Activated CD4-positive, CD25-positive, alpha-beta regulatory T cell treated with anti-CD3 and anti-CD28 coated beads, Interleukin-2, amount 50 U/mL, for 16 hours (primary cell): Measurements from ENCODE around the gene DECR2.
"Not testable (repeated sequence)": the region's sequence is repeated elsewhere in the genome, so short reads cannot be mapped to it uniquely, and the experiment has no call there.

Experiments
- DNase-seq: peaks from one replicate; pipeline ENCODE4 v3.0.0-alpha.2; 2020; ENCODE audit warnings: low read depth, low spot score

DECR2 gene

GRCh38 chr16:367333-367903 lies 34.3 kb upstream of the DECR2 start:
- no peak for DNase-seq

DNA sequence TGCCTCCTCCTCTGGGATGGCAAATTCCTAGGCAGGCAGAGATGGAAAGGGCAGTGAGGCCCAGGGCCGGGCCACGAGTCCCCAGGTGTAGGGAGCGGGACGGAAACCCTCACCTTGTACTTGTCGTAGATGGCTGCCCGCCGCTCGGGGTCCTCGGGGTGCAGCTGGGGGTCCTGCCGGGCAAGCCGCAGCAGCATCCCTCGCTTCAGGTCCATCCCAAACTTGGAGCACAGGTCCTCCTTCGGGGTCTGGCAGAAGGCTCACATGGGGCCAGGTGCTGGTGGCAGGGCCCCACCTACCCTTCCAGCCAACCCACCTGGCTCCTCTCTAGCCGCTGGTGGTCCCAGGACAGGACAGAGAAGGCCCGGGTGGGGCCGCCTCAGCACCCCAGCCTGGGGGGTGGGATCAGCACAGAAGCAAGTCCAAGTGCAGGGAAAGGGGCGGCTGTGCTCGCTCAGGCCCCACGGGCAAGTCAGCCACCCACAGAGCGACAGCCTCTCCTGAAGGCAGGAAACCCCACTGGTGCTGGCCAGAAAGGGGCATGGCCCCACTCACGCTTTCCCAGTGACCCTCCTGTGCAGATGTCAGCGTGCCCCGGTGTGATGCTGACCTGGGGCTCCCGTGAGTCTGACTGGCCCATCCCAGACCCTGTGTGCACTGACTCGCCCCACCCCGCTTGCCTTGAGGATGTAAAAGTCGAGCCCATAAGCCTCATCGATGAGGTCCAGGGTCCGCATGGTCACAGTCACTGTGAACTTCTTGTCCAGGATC lies 33.1 kb upstream of the DECR2 start:
- no peak for DNase-seq

GRCh38 chr16:369275-369865 lies 32.3 kb upstream of the DECR2 start:
- no peak for DNase-seq

GRCh38 chr16:369866-370436 lies 31.7 kb upstream of the DECR2 start:
- DNase-seq, result no peak

- peak; percentile 81 for DNase-seq
These were observed 31.2 kb upstream of the DECR2 start, which contains the start of gene MRPL28 for GRCh38 chr16:370443-370842. Gene MRPL28, minus strand, starts transcription at chr16:370538. Its CDS starts 320 bp downstream, at chr16:370218.

DNA sequence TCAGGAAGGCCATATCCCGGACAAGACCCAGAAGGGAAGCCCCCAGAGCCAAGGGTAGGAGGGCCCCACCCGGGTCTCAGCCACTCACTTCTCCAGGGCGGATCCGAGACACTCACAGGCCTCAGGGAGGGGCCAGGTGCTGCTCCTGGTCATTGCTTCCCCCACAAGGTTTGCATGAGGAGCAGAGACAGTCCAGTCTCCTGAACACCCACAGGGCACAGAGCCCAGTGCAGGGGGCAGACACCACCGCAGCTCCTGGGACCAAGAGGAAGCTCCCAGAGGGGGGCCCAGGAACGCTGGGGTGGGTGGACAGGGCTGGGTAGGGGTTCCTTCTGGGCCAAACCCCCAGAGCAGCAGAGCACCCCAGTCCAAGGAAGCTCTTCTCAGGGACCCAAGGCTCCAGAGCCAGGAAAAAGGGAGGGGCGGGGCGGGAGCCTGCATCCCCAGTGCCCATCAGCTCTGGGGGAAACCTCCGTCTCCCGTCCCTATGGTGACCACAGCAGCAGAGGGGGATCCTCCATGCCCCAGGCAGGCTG lies 30.6 kb upstream of the DECR2 start:
- DNase-seq, result no peak

DNA sequence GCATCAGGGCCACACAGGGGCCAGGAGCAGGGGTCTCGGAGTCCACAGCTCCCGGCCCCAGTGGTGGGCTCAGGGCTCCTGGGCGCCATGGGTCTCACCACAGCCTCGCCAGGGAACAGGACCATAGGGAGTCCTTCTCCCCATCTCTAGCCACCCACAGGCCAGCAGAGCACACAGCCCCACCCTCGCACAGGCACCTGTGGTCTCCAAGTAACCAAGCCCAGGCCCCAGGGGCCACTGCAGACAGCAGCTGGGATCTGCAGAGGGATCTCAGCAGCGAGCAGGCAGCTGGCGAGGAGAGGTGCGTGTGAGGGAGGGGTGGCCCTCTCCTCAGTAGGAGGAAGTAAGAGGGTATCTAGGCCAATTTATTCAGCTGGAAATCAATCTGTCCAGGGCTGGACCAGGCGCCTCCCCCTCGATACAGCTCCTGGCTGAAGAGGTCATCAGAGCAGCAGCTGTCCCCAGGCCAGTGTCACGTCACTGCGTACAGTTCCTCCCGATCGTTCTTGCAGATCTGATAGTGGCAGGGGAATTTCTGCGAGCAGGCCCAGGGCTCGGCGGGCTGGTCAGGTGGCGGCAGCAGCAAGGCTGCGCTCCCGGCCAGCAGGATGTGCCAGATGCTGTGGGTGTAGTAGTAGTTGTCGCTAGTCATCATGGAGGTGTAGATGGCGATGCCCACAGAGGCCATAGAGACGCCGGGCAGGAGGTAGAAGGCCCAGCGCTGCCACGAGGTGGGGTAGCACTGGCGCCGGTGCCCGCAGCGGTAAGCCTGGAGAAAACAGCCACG lies 30.0 kb upstream of the DECR2 start:
- DNase-seq, result no peak

DNA sequence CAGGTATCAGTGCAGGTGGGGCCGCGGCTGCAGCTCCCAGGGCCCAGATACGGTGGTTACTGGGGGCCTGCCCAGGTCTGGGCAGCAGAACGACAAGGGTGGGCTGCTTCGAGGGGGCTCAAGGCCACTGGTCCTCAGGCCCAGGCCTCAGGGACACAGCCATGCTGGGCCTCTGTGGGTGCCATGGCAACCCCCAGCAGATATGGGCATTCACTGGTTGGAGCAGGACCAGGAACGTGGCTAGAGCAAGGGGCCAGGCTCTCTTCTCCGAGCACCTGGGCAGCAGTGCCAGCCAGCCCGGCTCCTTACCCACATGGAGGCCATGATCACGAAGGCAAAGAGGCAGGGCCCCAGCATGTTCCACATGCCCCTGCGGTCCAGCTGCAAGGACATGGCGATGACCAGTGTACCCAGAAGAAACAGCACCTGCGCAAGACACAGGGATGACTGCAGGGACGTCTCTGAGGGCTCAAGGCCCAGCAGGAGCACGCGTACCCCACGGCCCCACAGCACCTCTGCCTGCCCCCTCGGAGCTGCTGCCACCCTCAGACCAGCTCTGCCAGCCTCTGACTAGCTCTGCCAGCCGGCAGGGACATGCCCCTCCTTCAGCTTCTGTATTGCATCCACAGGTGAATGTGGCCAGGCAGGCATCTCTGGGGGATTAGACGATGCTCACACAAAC lies 29.2 kb upstream of the DECR2 start:
- no peak for DNase-seq

DNA sequence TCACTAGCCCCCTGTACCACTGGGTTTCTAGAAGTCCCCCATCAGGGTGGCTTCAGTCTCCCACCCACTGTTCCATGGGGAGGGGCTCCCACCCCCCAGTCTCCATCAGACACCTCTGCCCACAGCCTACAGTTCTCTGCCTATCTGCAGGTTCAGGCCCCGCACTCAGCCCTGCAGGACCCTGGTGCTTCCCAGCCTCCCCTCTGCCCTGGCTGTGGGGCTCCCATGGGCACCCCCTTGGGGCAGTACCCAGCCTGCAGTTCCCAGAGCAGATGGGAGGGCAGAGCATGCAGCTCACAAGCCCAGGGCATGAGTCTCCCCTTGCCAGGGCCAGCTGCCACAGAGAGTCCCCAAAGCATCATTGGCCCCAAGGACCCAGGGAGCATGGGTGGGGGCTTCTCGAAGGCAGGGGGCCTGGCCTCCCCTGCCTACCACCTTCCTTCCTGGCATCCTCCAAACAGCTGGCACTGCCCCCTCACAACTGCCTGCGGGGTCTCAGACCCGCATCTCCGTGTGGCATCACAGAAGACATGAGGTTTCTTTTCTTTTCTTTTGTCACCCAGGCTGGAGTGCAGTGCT lies 28.6 kb upstream of the DECR2 start:
- no peak for DNase-seq

DNA sequence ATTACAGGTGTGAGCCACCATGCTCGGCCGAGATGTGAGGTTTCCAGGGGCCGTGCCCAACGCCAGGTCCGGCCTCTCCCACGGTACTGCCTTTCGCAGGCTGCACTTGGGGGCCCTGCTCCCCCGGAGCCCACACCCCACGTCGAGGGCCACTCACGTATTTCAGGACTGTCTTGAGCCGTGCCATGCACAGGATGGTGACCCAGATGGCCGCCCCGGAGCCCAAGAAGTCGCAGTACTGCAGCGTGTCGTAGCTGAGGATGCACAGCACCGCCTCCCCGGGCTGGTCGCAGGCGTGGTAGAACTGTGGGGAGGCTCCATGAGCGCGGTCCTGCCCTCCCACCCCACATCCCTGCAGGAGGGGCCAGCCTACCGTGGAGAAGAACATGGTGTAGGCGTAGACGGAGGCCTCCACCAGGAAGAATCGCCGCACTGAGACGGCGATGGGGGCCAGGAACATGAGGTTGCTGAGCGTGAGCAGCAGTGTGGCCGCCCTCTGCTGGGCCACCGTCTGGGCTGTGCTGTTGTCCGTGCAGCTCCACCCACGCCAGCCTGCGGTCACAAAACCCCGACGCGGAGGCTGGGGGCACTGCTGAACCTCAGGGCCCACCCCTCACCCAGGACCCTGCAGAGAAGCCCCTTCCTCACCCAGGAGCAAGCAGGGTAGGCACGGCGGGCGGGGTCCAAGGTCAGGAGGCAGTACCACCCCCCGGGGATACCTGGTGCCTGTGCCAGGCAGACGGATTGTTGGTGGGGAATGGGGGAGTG lies 27.7 kb upstream of the DECR2 start:
- no peak for DNase-seq

DNA sequence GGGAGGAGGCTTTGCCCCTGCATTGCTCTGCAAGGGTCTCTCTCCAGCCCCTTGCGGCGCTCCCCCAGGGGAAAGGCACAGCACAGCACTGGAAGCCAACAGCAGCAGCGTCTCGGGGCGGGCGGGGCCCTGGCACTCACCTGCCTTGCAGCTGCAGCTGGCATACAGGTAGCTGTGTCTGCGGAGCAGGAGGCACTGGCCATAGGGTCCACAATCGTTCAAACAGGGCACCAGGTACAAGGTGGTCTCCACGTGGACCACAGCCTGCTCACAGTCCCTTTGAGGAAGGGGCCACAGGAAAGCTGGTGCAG lies 27.1 kb upstream of the DECR2 start:
- no peak for DNase-seq

DNA sequence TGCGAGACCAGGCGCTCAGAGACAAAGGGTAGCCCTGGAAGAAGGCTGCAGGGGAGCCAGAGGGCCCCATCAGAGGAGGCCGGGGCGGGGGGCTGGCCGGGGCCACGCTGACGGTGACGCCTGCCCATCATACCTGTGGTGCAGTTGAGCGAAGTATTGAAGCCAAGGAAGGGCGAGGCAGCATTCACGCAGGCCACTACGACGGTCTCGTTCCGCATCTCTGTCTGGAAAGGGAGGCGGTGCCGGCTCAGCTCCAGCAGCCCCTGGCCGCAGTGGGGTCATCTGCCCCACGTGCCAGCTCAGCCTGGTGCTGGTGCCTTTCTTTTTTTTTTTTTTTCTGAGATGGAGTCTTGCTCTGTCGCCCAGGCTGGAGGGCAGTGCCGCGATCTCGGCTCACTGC lies 26.5 kb upstream of the DECR2 start:
- DNase-seq, result no peak

GRCh38 chr16:375927-376816 lies 25.5 kb upstream of the DECR2 start:
- DNase-seq, result no peak

GRCh38 chr16:376817-377418 lies 24.8 kb upstream of the DECR2 start:
- no peak for DNase-seq

GRCh38 chr16:377419-377951 lies 24.2 kb upstream of the DECR2 start:
- no peak for DNase-seq

GRCh38 chr16:378113-378820 lies 23.4 kb upstream of the DECR2 start:
- DNase-seq, result not testable (repeated sequence)

DNA sequence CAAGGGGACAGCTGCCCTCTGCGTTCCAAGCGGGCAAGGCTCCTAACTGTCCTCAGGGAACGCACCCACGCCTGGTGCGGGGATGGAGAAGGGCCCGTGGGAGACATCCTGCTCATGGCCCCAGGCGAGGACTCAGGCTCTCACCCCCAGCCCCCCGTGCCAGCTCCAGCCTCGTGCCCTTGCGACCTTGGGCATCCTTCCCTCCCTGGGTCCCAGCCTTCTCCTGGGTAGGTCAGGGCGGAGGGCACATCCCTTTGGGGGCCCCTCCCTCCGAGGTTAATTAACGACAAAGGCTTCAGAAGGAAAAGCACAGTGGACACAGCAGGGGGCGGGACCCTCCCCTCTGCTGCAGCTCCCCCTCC lies 22.9 kb upstream of the DECR2 start:
- no peak for DNase-seq
